Ishikawa (cell line): Measurements from ENCODE around the gene CHGA.

Source experiments
- CEBPB ChIP-seq: IDR thresholded peaks from 2 replicates; pipeline ENCODE4 v1.6.1; 2012
- CREB1 ChIP-seq: IDR thresholded peaks from 2 replicates; pipeline ENCODE4 v1.6.1; 2012; ENCODE audit warnings: low read depth
- EGR1 ChIP-seq: IDR thresholded peaks from 2 replicates; pipeline ENCODE4 v1.6.1; 2012
- EP300 ChIP-seq: IDR thresholded peaks from 2 replicates; pipeline ENCODE4 v1.6.1; 2012; ENCODE audit warnings: borderline replicate concordance
- FOXM1 ChIP-seq: IDR thresholded peaks from 2 replicates; pipeline ENCODE4 v1.6.1; 2012; ENCODE audit warnings: low read depth, borderline replicate concordance
- NFIC ChIP-seq: IDR thresholded peaks from 2 replicates; pipeline ENCODE4 v1.6.1; 2012
- RAD21 ChIP-seq: IDR thresholded peaks from 2 replicates; pipeline ENCODE4 v1.6.1; 2012; ENCODE audit warnings: low read depth
- TAF1 ChIP-seq: IDR thresholded peaks from 2 replicates; pipeline ENCODE4 v1.6.1; 2012; ENCODE audit warnings: low read depth, mild to moderate bottlenecking
- TCF12 ChIP-seq: IDR thresholded peaks from 2 replicates; pipeline ENCODE4 v1.6.1; 2012; ENCODE audit warnings: low read depth
- YY1 ChIP-seq: IDR thresholded peaks from 2 replicates; pipeline ENCODE4 v1.6.1; 2012; ENCODE audit warnings: low read depth
- ZBTB7A ChIP-seq: IDR thresholded peaks from 2 replicates; pipeline ENCODE4 v1.6.1; 2012; ENCODE audit warnings: low read depth
- TF ChIP-seq, protein P1 (sequence below): IDR thresholded peaks from 2 replicates; pipeline ENCODE4 v1.6.1; 2012
- TF ChIP-seq, protein P2 (sequence below): IDR thresholded peaks from 2 replicates; pipeline ENCODE4 v1.6.1; 2012; ENCODE audit warnings: low read depth, mild to moderate bottlenecking

- TF ChIP-seq, protein P1, sequence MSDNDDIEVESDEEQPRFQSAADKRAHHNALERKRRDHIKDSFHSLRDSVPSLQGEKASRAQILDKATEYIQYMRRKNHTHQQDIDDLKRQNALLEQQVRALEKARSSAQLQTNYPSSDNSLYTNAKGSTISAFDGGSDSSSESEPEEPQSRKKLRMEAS = no peak
- no peak for TF ChIP-seq EP300
- TF ChIP-seq CREB1 = no peak
- TF ChIP-seq, protein P2, sequence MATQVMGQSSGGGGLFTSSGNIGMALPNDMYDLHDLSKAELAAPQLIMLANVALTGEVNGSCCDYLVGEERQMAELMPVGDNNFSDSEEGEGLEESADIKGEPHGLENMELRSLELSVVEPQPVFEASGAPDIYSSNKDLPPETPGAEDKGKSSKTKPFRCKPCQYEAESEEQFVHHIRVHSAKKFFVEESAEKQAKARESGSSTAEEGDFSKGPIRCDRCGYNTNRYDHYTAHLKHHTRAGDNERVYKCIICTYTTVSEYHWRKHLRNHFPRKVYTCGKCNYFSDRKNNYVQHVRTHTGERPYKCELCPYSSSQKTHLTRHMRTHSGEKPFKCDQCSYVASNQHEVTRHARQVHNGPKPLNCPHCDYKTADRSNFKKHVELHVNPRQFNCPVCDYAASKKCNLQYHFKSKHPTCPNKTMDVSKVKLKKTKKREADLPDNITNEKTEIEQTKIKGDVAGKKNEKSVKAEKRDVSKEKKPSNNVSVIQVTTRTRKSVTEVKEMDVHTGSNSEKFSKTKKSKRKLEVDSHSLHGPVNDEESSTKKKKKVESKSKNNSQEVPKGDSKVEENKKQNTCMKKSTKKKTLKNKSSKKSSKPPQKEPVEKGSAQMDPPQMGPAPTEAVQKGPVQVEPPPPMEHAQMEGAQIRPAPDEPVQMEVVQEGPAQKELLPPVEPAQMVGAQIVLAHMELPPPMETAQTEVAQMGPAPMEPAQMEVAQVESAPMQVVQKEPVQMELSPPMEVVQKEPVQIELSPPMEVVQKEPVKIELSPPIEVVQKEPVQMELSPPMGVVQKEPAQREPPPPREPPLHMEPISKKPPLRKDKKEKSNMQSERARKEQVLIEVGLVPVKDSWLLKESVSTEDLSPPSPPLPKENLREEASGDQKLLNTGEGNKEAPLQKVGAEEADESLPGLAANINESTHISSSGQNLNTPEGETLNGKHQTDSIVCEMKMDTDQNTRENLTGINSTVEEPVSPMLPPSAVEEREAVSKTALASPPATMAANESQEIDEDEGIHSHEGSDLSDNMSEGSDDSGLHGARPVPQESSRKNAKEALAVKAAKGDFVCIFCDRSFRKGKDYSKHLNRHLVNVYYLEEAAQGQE = no peak
- no peak for TF ChIP-seq TAF1
- TF ChIP-seq EGR1 = no peak
- TF ChIP-seq YY1 = no peak
- no peak for TF ChIP-seq CEBPB
- TF ChIP-seq RAD21 = no peak
- TF ChIP-seq NFIC = no peak
- TF ChIP-seq ZBTB7A = no peak
- TF ChIP-seq TCF12 = no peak
- no peak for TF ChIP-seq FOXM1
Measured at GRCh38 chr14:92950193-92950540, 27.2 kb downstream of the CHGA start.
